Endothelial cell of umbilical vein (primary cell): ENCODE results near the gene FER.

ENCODE experiments used
- CTCF ChIP-seq, 2 donors: IDR thresholded peaks; 1 replicate in 1 of 2; 2 replicates in 1 of 2; pipeline ENCODE4 v1.5.1; 2011; ENCODE audit warnings: low read length in 2 of 2, mild to moderate bottlenecking in 2 of 2, moderate library complexity in 2 of 2, control low read depth in 1 of 2, inconsistent platforms in 1 of 2, low read depth in 1 of 2; ENCODE audit not compliant: insufficient read depth in 1 of 2; ENCODE audit errors: extremely low read depth in 1 of 2
- EZH2 ChIP-seq: IDR thresholded peaks from 2 replicates; pipeline ENCODE4 v1.6.1; 2012; ENCODE audit warnings: borderline replicate concordance, low read depth, mild to moderate bottlenecking, moderate library complexity, low read length, inconsistent platforms; ENCODE audit not compliant: severe bottlenecking
- FOS ChIP-seq: IDR thresholded peaks from 2 replicates; pipeline ENCODE4 v1.6.1; 2011; ENCODE audit warnings: mild to moderate bottlenecking, low read length, moderate library complexity, borderline replicate concordance; ENCODE audit not compliant: insufficient read depth
- GATA2 ChIP-seq: IDR thresholded peaks from 2 replicates; pipeline ENCODE4 v1.7.0; 2011; ENCODE audit warnings: low read depth, mild to moderate bottlenecking, moderate library complexity, mixed read lengths, low read length; ENCODE audit not compliant: insufficient read length, insufficient read depth
- JUN ChIP-seq: IDR thresholded peaks from 2 replicates; pipeline ENCODE4 v1.6.1; 2011; ENCODE audit warnings: borderline replicate concordance, low read depth; ENCODE audit not compliant: insufficient read length, insufficient read depth
- MYC ChIP-seq: IDR thresholded peaks from one replicate; pipeline ENCODE4 v1.6.1; 2011; ENCODE audit warnings: mild to moderate bottlenecking, low read depth, low read length
- POLR2A ChIP-seq: IDR thresholded peaks from 2 replicates; pipeline ENCODE4 v1.6.1; 2012; ENCODE audit warnings: low read depth, mild to moderate bottlenecking, control low read depth, low read length
- POLR2AphosphoS5 ChIP-seq: IDR thresholded peaks from 2 replicates; pipeline ENCODE4 v1.6.1; 2012; ENCODE audit warnings: low read depth, mild to moderate bottlenecking, control low read depth, low read length, moderate library complexity; ENCODE audit not compliant: insufficient read depth
- TF ChIP-seq, protein P1 (sequence below): IDR thresholded peaks from 2 replicates; pipeline ENCODE4 v1.6.1; 2011; ENCODE audit not compliant: insufficient read depth, insufficient read length

DNA sequence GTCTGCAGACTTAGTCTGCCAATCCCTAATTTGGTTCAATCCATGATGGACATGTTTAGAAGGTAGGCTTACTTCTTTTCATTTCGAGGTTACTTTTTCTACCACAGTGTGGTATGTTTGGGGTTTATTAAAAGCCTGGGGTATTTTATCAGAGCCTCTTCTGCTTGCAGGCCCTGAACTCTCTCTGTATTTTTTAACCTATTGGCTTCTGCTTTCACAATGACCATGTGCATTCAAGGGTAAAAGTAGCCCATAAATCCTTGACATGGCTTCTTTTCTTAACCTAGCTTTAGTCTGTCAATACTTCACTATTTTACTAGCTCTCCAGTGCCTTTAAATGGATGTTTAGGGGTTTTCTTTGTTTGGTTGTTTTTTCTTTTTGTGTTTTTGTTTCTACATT is 286.6 kb downstream of the FER start:
- TF ChIP-seq EZH2 (no peak), POLR2AphosphoS5 (no peak), CTCF (IDR thresholded peaks at IDR 0.05; ENCODE audit: extremely low read depth in 1 of 2, insufficient read depth in 1 of 2, low read depth in 1 of 2, low read length in 2 of 2) (no peak), JUN (no peak), POLR2A (no peak), FOS (no peak), MYC (no peak), GATA2 (no peak)
- TF ChIP-seq, protein P1, sequence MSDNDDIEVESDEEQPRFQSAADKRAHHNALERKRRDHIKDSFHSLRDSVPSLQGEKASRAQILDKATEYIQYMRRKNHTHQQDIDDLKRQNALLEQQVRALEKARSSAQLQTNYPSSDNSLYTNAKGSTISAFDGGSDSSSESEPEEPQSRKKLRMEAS, result no peak
